IMR-90 (cell line): Measurements from ENCODE around the gene AHCYL2. TPM values are rescaled to one million over a fixed set of nuclear protein-coding genes. Genes with fewer than 3 reads are reported as not detected.

ENCODE experiments used
- CTCF ChIP-seq: conservative IDR thresholded peaks from 2 replicates; pipeline ENCODE4 v1.5.1; 2012; ENCODE audit warnings: mild to moderate bottlenecking, low read depth, low read length, improper control_type of control experiment
- polyA plus RNA-seq, 3 experiments: library from polyadenylated mRNA; depleted of rRNA; stranded (reverse); fragments of >200 nt; gene quantifications; 2 replicates each; pipeline ENCODE4 v1.2.3, GENCODE V29; 2012; ENCODE audit warnings: low replicate concordance in 1 of 3
- total RNA-seq: library from RNA; depleted of rRNA; stranded (reverse); fragments of >200 nt; gene quantifications from 2 replicates; pipeline ENCODE4 v1.2.3, GENCODE V29; 2012
- TF ChIP-seq, protein P1 (sequence below): fragments of 150-350 bp; IDR thresholded peaks from 2 replicates; pipeline ENCODE4 v1.6.1; 2016; ENCODE audit warnings: low read depth, mild to moderate bottlenecking, low read length, moderate library complexity, borderline replicate concordance

Gene AHCYL2
- total and polyA plus RNA-seq, 2 of the 4 experiments (the other 2 are of a cell fraction): 5.7 to 7.6 TPM

- TF ChIP-seq, protein P1, sequence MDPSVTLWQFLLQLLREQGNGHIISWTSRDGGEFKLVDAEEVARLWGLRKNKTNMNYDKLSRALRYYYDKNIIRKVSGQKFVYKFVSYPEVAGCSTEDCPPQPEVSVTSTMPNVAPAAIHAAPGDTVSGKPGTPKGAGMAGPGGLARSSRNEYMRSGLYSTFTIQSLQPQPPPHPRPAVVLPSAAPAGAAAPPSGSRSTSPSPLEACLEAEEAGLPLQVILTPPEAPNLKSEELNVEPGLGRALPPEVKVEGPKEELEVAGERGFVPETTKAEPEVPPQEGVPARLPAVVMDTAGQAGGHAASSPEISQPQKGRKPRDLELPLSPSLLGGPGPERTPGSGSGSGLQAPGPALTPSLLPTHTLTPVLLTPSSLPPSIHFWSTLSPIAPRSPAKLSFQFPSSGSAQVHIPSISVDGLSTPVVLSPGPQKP: no peak; the same call in 1 of the 2 replicates
- TF ChIP-seq CTCF: no peak
These were observed at the start of gene AHCYL2 (continued) for GRCh38 chr7:129224251-129225205.
